Osteoblast (primary cell): ENCODE measurements around the gene ARFGAP3. TPM values are rescaled to one million over a fixed set of nuclear protein-coding genes. Genes with fewer than 3 reads are reported as not detected.

Experiments
- DNase-seq: peaks from one replicate; pipeline ENCODE4 v3.0.0; 2011; ENCODE audit warnings: low spot score, mixed read lengths; ENCODE audit not compliant: insufficient read length; ENCODE audit errors: missing footprints
- H2AFZ ChIP-seq: 2 replicates; pipeline ENCODE4 v1.6.0; 2011; ENCODE audit warnings: mild to moderate bottlenecking, low read length
- H3K27ac ChIP-seq: 2 replicates; pipeline ENCODE4 v1.5.1; 2011; ENCODE audit warnings: mild to moderate bottlenecking, low read depth, low read length, moderate library complexity
- H3K27me3 ChIP-seq: 2 replicates; pipeline ENCODE4 v1.6.0; 2012; ENCODE audit warnings: mild to moderate bottlenecking, control low read depth, inconsistent platforms, low read length, moderate library complexity; ENCODE audit not compliant: insufficient read depth
- H3K36me3 ChIP-seq: 2 replicates; pipeline ENCODE4 v1.5.1; 2011; ENCODE audit warnings: mild to moderate bottlenecking, low read length, control low read depth, moderate library complexity; ENCODE audit not compliant: insufficient read depth
- H3K4me1 ChIP-seq: 2 replicates; pipeline ENCODE4 v1.5.1; 2011; ENCODE audit warnings: mild to moderate bottlenecking, low read length, control low read depth, moderate library complexity; ENCODE audit not compliant: insufficient read depth
- H3K4me2 ChIP-seq: 2 replicates; pipeline ENCODE4 v1.6.0; 2011; ENCODE audit warnings: mild to moderate bottlenecking, low read length; ENCODE audit not compliant: insufficient read depth
- H3K4me3 ChIP-seq: fragments of 200-600 bp; sonication (generic); 3 replicates; pipeline ENCODE4 v1.5.1; 2012; ENCODE audit warnings: mild to moderate bottlenecking, low read length, inconsistent platforms; ENCODE audit not compliant: insufficient read depth
- H3K79me2 ChIP-seq: 2 replicates; pipeline ENCODE4 v1.6.0; 2012; ENCODE audit warnings: mild to moderate bottlenecking, low read length, control low read depth, inconsistent platforms; ENCODE audit not compliant: insufficient read depth
- H3K9me3 ChIP-seq: 2 replicates; pipeline ENCODE4 v1.5.1; 2011; ENCODE audit warnings: low read depth, low read length, control low read depth
- H4K20me1 ChIP-seq: 2 replicates; pipeline ENCODE4 v1.6.0; 2012; ENCODE audit warnings: mild to moderate bottlenecking, low read length, control low read depth; ENCODE audit not compliant: insufficient read depth
- CTCF ChIP-seq: IDR thresholded peaks from 2 replicates; pipeline ENCODE4 v1.5.1; 2011; ENCODE audit warnings: mild to moderate bottlenecking, low read depth, low read length, moderate library complexity; ENCODE audit errors: extremely low read depth
- total RNA-seq: library from RNA; depleted of rRNA; stranded (reverse); fragments of >200 nt; gene quantifications from 2 replicates; pipeline ENCODE4 v1.2.3, GENCODE V29; 2012

The ARFGAP3 gene
- total RNA-seq, 1 donor: 90.5 TPM

GRCh38 chr22:42801252-42802080, 55.6 kb downstream of the ARFGAP3 start:
- Histone ChIP-seq H3K27ac (no peak overlapping the region), H3K4me2 (no peak overlapping the region), H3K4me3 (no peak overlapping the region), H3K4me1 (no peaks in the 10 kb centered on the region), H3K79me2 (no peaks in the 10 kb centered on the region), H3K27me3 (no peaks in the 10 kb centered on the region), H2AFZ (no peak overlapping the region), H3K9me3 (no peaks in the 10 kb centered on the region), H3K36me3 (peaks cover 84% of the 10 kb centered on the region), H4K20me1 (peaks cover 35% of the 10 kb centered on the region)
- no peak for DNase-seq
- no peak for TF ChIP-seq CTCF

GRCh38 chr22:42800451-42801251, 56.4 kb downstream of the ARFGAP3 start:
- Histone ChIP-seq H3K27ac (no peak overlapping the region), H3K27me3 (no peaks in the 10 kb centered on the region), H4K20me1 (peaks cover 31% of the 10 kb centered on the region), H3K4me3 (no peak overlapping the region), H3K9me3 (no peaks in the 10 kb centered on the region), H3K4me2 (no peak overlapping the region), H3K4me1 (no peaks in the 10 kb centered on the region), H3K79me2 (no peaks in the 10 kb centered on the region), H3K36me3 (peaks cover 82% of the 10 kb centered on the region), H2AFZ (no peak overlapping the region)
- DNase-seq: no peak
- no peak for TF ChIP-seq CTCF

- Histone ChIP-seq H3K4me1 (no peaks in the 10 kb centered on the region), H4K20me1 (peaks cover 28% of the 10 kb centered on the region), H3K27ac (no peak overlapping the region), H3K4me3 (no peak overlapping the region), H3K36me3 (peaks cover 79% of the 10 kb centered on the region), H2AFZ (no peak overlapping the region), H3K4me2 (no peak overlapping the region), H3K9me3 (no peaks in the 10 kb centered on the region), H3K79me2 (no peaks in the 10 kb centered on the region), H3K27me3 (no peaks in the 10 kb centered on the region)
- no peak for TF ChIP-seq CTCF
- no peak for DNase-seq
Observed at GRCh38 chr22:42799461-42800405, 57.3 kb downstream of the ARFGAP3 start.
